Measurements from ENCODE around the gene VPS13C.
A peak's percentile ranks its signal among the peaks of the same experiment; 100 is the strongest.
"Not testable (repeated sequence)": the region's sequence is repeated elsewhere in the genome, so short reads cannot be mapped to it uniquely, and the experiment has no call there.

The VPS13C gene

DNA sequence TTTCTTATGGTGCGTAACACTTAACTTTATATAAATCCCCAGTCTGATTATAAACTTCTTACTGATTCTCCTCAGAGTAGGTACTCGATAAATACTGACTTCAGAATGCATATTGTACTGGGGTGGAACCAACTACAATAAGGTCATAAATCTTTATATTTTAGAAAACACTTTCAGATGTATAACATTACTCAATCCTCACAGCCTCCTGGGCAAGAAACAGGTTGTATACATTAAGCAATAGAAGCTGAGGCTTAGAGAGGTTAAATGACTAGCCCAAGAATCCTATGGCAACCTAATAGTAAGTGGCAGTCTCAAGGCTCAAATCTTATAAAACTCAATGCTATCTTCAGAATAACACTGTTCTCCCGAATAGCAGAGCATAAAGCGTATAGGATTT, 9.1 kb downstream of the VPS13C start:
- Histone ChIP-seq H3K79me2 (ENCODE audit: insufficient read depth, low read length) (peaks cover 71% of the 10 kb centered on the region), H3K9ac (ENCODE audit: low read depth, low read length, poor library complexity, severe bottlenecking) (no peak overlapping the region), H3K4me2 (ENCODE audit: low read depth, low read length, poor library complexity, severe bottlenecking) (peak overlapping the region; percentile 10), H3K9me2 (replicated peaks; ENCODE audit: low read depth, low read length) (no peaks in the 10 kb centered on the region), H2AFZ (ENCODE audit: low read length) (no peak overlapping the region), H3F3A (ENCODE audit: low read depth) (no peaks in the 10 kb centered on the region), H3K4me1 (ENCODE audit: insufficient read depth, low read length, poor library complexity, severe bottlenecking) (peaks cover 35% of the 10 kb centered on the region), H4K20me1 (ENCODE audit: insufficient read depth, low read length, poor library complexity, severe bottlenecking) (peaks cover 51% of the 10 kb centered on the region), H3K4me3 (ENCODE audit: low read length, poor library complexity, severe bottlenecking) (no peak overlapping the region), H3K9me3 (ENCODE audit: insufficient read depth, low read depth, low read length) (no peaks in the 10 kb centered on the region), H3K36me3 (ENCODE audit: insufficient read depth, low read length) (no peaks in the 10 kb centered on the region), H3K27me3 (ENCODE audit: insufficient read depth, low read length, poor library complexity, severe bottlenecking) (no peaks in the 10 kb centered on the region)
- TF ChIP-seq EZH2phosphoT487 (IDR thresholded peaks at IDR 0.05; ENCODE audit: borderline replicate concordance) = no peak
- TF ChIP-seq, protein P1, sequence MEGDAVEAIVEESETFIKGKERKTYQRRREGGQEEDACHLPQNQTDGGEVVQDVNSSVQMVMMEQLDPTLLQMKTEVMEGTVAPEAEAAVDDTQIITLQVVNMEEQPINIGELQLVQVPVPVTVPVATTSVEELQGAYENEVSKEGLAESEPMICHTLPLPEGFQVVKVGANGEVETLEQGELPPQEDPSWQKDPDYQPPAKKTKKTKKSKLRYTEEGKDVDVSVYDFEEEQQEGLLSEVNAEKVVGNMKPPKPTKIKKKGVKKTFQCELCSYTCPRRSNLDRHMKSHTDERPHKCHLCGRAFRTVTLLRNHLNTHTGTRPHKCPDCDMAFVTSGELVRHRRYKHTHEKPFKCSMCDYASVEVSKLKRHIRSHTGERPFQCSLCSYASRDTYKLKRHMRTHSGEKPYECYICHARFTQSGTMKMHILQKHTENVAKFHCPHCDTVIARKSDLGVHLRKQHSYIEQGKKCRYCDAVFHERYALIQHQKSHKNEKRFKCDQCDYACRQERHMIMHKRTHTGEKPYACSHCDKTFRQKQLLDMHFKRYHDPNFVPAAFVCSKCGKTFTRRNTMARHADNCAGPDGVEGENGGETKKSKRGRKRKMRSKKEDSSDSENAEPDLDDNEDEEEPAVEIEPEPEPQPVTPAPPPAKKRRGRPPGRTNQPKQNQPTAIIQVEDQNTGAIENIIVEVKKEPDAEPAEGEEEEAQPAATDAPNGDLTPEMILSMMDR (conservative IDR thresholded peaks at IDR 0.05; ENCODE audit: low read length) = no peak

DNA sequence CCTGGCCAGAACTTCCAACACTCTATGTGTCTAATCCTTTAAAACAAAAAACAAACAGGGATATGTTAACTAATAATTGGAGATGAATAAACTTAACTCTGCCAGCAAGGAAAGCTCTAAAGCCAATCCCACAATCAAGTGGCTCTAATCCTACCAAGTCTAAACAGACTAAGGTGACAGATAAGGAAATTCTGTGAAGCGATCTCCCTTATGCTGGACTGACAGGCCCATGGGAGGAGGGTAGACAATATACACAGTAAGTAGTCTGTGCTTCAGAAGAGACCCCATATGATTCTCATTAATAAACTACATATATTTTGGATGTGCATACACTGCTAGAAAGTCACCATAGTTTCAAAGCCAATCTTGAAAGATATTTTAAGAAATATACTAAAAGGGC, 10.1 kb downstream of the VPS13C start:
- TF ChIP-seq, protein P1 (conservative IDR thresholded peaks at IDR 0.05; ENCODE audit: low read length) = no peak
- TF ChIP-seq EZH2phosphoT487 (IDR thresholded peaks at IDR 0.05; ENCODE audit: borderline replicate concordance) = no peak
- Histone ChIP-seq H4K20me1 (ENCODE audit: insufficient read depth, low read length, poor library complexity, severe bottlenecking) (peaks cover 55% of the 10 kb centered on the region), H3K4me1 (ENCODE audit: insufficient read depth, low read length, poor library complexity, severe bottlenecking) (peaks cover 39% of the 10 kb centered on the region), H3K9ac (ENCODE audit: low read depth, low read length, poor library complexity, severe bottlenecking) (no peak overlapping the region), H3K9me3 (ENCODE audit: insufficient read depth, low read depth, low read length) (no peaks in the 10 kb centered on the region), H2AFZ (ENCODE audit: low read length) (no peak overlapping the region), H3F3A (ENCODE audit: low read depth) (no peaks in the 10 kb centered on the region), H3K4me2 (ENCODE audit: low read depth, low read length, poor library complexity, severe bottlenecking) (no peak overlapping the region), H3K36me3 (ENCODE audit: insufficient read depth, low read length) (no peaks in the 10 kb centered on the region), H3K27me3 (ENCODE audit: insufficient read depth, low read length, poor library complexity, severe bottlenecking) (no peaks in the 10 kb centered on the region), H3K4me3 (ENCODE audit: low read length, poor library complexity, severe bottlenecking) (no peak overlapping the region), H3K9me2 (replicated peaks; ENCODE audit: low read depth, low read length) (no peaks in the 10 kb centered on the region), H3K79me2 (ENCODE audit: insufficient read depth, low read length) (peaks cover 72% of the 10 kb centered on the region)

DNA sequence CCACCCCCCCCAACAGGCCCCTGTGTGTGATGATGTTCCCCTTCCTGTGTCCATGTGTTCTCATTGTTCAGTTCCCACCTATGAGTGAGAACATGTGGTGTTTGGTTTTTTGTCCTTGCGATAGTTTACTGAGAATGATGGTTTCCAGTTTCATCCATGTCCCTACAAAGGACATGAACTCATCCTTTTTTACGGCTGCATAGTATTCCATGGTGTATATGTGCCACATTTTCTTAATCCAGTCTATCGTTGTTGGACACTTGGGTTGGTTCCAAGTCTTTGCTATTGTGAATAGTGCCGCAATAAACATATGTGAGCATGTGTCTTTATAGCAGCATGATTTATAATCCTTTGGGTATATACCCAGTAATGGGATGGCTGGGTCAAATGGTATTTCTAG, 12.0 kb downstream of the VPS13C start:
- H3K79me2 ChIP-seq (ENCODE audit: insufficient read depth, low read length) = peaks cover 61% of the 10 kb centered on the region
- H3K36me3 ChIP-seq (ENCODE audit: insufficient read depth, low read length); H3K9me2 ChIP-seq (replicated peaks; ENCODE audit: low read depth, low read length); H3K9ac ChIP-seq (ENCODE audit: low read depth, low read length, poor library complexity, severe bottlenecking); H3K27me3 ChIP-seq (ENCODE audit: insufficient read depth, low read length, poor library complexity, severe bottlenecking); H3K4me2 ChIP-seq (ENCODE audit: low read depth, low read length, poor library complexity, severe bottlenecking); H3K4me3 ChIP-seq (ENCODE audit: low read length, poor library complexity, severe bottlenecking); H2AFZ ChIP-seq (ENCODE audit: low read length); H3K9me3 ChIP-seq (ENCODE audit: insufficient read depth, low read depth, low read length); H3F3A ChIP-seq (ENCODE audit: low read depth): not testable (repeated sequence)
- peaks cover 41% of the 10 kb centered on the region for H4K20me1 ChIP-seq (ENCODE audit: insufficient read depth, low read length, poor library complexity, severe bottlenecking)
- peaks cover 24% of the 10 kb centered on the region for H3K4me1 ChIP-seq (ENCODE audit: insufficient read depth, low read length, poor library complexity, severe bottlenecking)

DNA sequence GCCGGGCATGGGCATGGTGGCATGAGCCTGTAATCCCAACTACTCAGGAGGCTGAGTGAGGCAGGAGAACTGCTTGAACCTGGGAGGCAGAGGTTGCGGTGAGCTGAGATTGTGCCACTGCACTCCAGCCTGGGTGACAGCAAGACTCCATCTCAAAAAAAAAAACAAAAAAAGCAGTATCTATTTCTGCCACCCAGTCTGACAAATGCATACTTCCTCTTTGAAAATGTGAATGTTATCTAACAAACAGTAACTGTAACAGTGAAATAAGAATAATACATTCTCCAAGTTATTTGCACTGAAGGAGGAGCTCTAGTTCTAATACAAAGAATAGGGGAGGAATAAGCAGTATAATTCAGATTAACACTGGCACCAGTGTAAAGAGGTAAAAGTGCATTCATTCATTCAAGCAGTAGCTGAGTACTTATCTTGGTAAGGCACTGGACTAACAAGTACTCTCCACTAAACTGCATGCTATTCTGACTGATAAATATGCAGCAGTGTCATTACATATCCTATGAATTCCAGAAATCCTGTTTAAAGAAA, 12.9 kb downstream of the VPS13C start:
- Histone ChIP-seq H3K4me3 (ENCODE audit: low read length, poor library complexity, severe bottlenecking) (no peak overlapping the region), H3K27me3 (ENCODE audit: insufficient read depth, low read length, poor library complexity, severe bottlenecking) (no peaks in the 10 kb centered on the region), H3K36me3 (ENCODE audit: insufficient read depth, low read length) (peaks cover under 1% of the 10 kb centered on the region; the same call in 1 of the 2 replicates), H2AFZ (ENCODE audit: low read length) (no peak overlapping the region), H4K20me1 (ENCODE audit: insufficient read depth, low read length, poor library complexity, severe bottlenecking) (peaks cover 32% of the 10 kb centered on the region), H3K4me1 (ENCODE audit: insufficient read depth, low read length, poor library complexity, severe bottlenecking) (peaks cover 18% of the 10 kb centered on the region), H3K9ac (ENCODE audit: low read depth, low read length, poor library complexity, severe bottlenecking) (no peak overlapping the region), H3K9me3 (ENCODE audit: insufficient read depth, low read depth, low read length) (no peaks in the 10 kb centered on the region), H3F3A (ENCODE audit: low read depth) (no peaks in the 10 kb centered on the region), H3K9me2 (replicated peaks; ENCODE audit: low read depth, low read length) (no peaks in the 10 kb centered on the region), H3K79me2 (ENCODE audit: insufficient read depth, low read length) (peaks cover 52% of the 10 kb centered on the region), H3K4me2 (ENCODE audit: low read depth, low read length, poor library complexity, severe bottlenecking) (no peak overlapping the region)
- TF ChIP-seq, protein P1 (conservative IDR thresholded peaks at IDR 0.05; ENCODE audit: low read length) = no peak
- no peak for TF ChIP-seq EZH2phosphoT487 (IDR thresholded peaks at IDR 0.05; ENCODE audit: borderline replicate concordance)
